Stimulated activated CD4-positive, alpha-beta T cell treated with anti-CD3 and anti-CD28 coated beads, Interleukin-15, amount 100 ng/mL, for 48 hours (primary cell): ENCODE data around the gene SLC16A4.
A peak's percentile ranks its signal among the peaks of the same experiment; 100 is the strongest.

ENCODE experiments used
- DNase-seq, 2 donors: peaks; one replicate each; pipeline ENCODE4 v3.0.0-alpha.2; 2020; ENCODE audit warnings: low read depth in 2 of 2

The SLC16A4 gene

DNA sequence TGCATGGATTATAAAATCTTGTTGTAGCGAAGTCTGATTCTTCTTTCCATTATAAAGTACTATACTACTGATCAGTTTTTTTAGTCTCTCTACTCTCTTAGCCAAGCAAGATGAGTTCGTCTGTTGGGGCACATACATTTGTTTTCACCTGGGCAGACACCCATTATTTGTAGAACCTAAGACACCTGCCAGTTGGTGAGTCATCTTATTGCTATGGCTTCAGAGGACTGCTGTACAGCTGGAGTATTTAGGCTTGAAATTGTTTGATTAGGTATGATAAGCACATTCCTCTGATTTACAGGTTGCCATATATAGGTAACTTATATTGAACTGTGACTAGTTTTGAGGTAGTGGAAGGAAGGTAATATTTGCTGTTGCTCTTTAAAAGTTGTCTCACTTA lies 34.4 kb downstream of the SLC16A4 start:
- no peak for DNase-seq

DNA sequence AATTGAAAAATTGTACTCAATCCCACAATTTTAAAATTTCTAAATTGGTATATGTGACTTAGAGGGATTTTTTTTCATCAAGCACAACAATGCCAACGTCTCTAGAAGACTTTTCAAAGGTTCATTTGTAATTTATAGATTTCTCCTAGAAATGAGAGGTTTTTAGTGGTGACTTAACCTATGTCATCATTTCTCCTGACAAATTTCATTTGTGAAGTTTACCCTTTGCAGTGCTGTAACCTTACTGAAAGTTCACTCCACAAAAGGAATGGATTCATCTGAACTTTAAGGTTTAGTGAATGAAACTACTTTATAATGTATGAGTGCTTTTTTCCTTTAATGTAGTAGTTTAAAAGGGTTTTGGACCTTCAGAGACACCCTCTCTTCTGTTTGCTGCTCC lies 35.5 kb downstream of the SLC16A4 start:
- DNase-seq: no peak

DNA sequence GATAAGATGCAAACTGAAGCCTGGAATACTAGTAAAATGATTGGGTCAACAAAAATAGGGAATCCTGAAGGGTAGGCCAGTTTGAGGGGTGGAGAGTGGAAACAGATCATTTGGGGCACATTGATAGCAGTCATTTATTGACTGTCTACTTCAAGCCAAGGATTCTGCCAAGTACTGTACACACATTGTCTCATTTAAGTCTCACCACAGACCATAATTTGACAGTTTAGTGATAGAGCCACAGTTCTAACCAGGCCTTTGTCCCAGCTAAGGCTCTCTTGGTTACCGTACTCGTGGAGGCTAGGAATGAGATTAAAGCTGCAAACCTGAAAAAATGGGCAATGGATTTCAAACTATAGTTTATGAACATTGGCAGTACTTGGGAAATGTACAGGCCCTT lies 40.5 kb downstream of the SLC16A4 start:
- DNase-seq: no peak

DNA sequence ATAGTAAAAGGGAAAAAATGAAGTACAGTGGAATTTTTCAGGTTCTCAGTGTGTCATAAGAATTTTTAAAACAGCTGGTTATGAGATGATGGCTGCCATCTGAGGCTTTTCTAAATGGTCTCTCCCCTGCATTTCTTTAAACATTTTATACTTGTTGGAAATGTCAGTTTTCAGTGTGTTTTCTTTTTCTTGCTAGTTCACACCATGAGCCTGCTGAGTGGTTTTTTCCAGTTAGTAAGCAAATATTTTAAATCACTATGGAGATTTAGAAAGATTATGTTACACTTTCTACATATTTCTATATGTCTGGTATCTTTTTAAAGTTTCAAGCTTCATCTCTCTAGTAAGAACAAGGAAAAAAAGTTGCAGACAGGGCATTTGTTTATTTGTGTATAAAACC lies 42.1 kb downstream of the SLC16A4 start:
- DNase-seq: no peak

- DNase-seq: no peak
Measured at GRCh38 chr1:110348050-110348449, 42.8 kb downstream of the SLC16A4 start.

DNA sequence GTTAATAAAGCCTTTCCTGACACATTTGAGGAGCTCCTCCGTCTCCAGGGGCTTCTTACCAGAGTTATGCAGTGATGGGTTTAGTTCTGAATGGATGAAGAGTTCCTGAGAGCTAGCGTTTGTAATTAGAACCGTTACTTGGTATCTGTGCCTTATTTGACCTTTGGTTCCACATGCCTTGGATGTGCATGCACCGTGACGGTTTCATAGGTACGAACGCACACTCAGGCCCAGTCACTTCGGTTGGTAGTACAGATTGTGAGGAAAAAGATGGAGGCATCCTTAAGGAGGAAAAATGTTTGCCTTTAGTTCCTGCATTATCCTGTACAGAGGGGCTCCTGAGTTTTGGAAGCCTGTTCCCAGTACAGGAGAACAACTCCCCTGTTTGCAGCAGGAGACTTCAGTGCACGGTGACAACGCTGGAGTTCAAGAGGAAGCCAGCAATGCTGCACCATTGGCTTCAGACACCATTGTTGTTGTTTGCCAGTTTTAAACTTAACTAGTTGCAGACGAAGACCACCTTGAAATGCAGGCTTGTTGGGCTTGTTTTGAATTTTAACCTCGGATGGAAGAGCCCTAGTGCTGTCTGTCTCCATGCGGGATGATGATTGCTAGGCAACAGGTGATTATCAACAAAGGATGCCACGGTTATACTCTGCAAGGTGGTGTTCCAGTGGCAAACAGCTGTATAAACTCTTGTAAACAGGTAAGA lies 43.5 kb downstream of the SLC16A4 start:
- DNase-seq: no peak

DNA sequence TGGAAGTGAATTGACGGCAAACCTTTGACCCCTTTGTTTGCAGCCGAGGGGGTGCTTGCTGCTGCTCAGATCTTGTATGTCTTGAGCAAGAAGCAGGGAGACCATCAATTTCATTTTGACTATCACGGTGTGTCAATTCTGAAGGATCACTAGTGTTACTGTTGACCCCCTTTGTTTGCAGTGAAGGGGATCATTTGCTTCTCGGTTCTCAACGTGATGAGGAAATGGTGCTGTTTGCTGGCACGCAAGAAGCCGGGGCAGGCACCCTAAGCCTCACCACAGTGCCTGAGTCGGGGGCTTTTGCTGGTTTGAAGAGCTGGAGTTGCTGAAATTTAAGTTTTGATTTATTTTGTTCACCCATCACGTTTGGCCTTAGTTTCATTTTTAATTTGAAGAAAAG lies 44.1 kb downstream of the SLC16A4 start:
- no peak for DNase-seq

DNA sequence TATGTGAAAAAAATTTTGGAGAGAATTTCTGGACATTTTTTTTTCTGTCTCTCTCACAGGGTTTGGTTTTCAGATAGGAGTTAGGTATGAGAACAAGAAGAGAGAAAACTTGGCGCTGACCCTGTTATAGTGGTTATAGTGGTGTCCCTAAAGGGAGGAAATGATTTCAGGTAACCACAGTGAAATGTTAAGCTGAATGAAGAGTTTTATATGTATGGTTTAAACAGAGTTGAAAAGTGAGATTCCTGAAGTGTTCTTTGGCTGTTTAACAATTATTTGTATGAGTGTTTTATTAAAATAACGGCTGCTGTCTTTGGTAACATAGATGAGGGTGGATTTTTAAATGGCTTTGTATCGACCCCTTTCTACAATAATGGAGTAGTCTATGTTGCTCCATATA lies 45.3 kb downstream of the SLC16A4 start:
- no peak for DNase-seq

DNA sequence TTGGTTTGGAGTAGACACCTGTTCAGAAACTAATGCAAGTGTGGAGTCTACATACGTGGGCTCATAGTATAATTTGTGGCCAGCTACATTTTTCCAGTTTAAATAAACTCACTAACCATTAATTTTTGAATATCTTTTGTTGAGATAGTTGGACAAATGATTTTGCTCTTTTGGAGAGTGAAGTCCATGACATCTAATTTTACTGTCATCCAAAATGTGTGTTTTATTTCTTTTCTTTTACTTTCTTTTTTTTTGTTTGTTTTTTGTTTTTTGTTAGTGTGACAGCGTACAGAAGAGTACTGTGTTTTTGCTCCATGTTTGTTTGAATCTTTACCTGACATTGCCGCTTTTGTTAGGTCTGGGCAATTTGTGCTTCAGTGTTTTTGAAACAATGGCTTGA lies 46.7 kb downstream of the SLC16A4 start:
- no peak for DNase-seq

GRCh38 chr1:110343249-110343648 lies 47.6 kb downstream of the SLC16A4 start:
- DNase-seq: no peak

DNA sequence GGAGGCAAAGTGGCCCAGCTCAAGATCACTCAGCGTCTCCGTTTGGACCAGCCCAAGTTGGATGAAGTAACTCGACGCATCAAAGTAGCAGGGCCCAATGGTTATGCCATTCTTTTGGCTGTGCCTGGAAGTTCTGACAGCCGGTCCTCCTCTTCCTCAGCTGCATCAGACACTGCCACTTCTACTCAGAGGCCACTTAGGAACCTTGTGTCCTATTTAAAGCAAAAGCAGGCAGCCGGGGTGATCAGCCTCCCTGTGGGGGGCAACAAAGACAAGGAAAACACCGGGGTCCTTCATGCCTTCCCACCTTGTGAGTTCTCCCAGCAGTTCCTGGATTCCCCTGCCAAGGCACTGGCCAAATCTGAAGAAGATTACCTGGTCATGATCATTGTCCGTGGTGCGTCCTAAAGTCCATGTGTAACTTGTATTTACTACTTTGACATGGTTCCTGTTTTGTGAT lies 48.9 kb downstream of the SLC16A4 start:
- DNase-seq: no peak

- DNase-seq: no peak
Measured at GRCh38 chr1:110341146-110341871, 49.5 kb downstream of the SLC16A4 start.

DNA sequence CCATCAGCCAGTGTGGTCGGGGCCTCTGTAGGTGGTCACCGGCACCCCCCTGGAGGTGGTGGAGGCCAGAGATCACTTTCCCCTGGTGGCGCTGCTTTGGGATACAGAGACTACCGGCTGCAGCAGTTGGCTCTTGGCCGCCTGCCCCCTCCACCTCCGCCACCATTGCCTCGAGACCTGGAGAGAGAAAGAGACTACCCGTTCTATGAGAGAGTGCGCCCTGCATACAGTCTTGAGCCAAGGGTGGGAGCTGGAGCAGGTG lies 50.7 kb downstream of the SLC16A4 start:
- no peak for DNase-seq

- peak; percentile 52 to 53 for DNase-seq
Measured at GRCh38 chr1:110339407-110340206, 51.2 kb downstream of the SLC16A4 start.

DNA sequence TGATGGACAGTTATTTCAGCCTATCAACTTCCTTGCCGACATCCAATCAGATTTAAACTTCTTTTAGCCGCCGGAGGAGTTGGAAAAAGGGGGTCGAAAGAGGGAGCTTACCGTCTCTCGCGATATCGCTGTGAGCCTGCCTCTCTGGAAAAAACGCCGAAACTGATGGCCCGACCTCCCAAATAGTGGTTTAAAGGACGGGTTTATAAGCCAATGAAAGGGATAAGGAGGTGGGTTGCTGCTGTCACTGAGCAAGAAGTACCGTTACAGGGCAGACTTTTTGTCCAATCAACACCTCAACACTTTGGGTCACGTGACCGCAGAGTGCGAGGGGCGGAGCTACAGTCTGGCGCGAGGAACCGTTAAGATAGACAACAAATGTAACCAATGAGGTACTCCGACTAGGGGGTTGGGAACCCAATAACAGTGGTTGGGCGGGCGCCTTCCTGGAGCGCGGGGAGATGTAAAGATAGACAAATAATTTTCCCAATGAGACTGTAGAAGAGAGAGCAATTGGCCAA lies 51.9 kb downstream of the SLC16A4 start, which contains the start of gene RBM15:
TSS of gene RBM15 (plus strand) at position 492 of the 521 bp plus-strand sequence. CDS start at position 521, 29 bp downstream.
- peak; percentile 93 to 97 for DNase-seq

- DNase-seq: peak; percentile 90 to 91
Measured at GRCh38 chr1:110338309-110338885, 52.4 kb downstream of the SLC16A4 start.

DNA sequence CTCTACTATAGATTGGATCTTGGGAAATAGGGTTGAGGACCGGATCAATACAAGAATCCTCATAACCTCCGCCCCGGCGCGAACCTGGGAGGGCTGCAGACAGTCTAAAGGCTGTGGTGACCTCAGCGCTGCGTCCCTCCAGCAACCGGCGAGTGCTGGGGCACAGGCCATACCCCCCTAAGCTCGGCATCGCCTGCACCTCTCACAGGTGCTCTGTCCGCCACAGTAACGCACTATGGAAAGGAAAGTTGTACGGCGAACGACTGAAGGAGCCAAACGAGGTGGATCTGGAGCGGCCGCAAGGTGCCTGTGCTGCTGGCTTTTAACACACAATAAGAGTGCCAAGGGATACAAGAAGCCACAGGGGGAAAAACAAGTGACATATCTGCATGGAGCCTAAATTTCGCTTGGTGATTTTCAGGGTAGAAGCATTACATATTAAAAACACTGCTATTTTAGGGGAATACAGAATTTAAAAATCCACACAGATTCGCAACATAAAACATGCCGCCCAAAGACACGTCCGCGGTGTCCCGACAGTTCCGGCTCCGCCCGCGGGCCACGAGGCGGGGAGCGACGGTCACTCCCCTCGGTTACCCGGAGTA lies 53.0 kb downstream of the SLC16A4 start:
- DNase-seq: peak; percentile 12 to 16

DNA sequence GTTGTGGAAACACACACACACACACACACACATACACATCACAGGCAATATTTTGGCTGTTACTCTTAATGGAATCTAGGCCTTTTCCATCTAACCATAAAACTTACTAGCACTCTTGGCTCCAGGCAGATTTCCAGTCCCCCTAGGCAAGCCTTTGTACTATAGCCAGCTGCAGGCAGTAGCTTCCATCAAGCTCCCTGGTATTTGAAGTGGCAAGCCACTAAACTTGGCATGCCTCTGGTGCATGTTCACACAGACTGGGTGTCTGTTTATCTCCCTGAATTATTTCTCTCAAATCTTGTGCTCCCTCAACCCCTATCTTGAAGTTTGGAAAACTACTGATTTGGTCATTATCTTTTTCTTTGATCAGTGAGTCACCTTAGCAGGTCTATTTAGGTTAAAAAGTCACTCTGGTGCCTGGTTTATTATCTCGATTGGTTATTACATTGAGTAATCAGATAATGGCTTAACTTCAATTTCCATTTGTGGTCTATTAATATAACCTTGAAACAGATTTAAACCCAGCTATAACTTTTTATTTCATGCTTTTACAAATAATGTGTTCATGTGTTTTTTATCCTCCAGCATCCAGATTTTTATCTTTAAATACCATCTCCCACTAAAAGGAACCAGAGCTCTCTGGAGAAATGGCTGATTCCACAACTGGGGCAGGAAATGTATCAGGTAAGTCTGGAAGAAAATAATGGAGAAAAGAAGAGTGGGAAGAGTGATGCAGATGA lies 54.4 kb downstream of the SLC16A4 start:
- DNase-seq: no peak

DNA sequence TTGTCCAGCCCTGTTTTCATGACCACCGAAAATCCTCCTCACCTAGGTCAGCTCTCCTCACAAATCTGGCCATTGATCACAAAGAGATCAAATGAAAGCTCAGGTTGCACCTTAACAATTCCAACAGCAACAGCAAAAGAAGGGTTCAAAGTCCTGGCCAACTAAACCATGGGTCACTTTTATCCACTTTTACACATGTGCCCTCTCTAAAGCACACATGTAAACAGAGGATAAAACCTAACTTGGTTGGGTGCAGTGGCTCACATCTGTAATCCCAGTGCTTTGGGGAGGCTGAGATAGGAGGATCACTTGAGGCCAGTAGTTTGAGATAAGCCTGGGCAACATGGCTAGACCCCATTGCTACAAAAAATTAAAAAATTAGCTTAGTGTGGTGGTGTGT lies 55.6 kb downstream of the SLC16A4 start:
- DNase-seq: no peak

DNA sequence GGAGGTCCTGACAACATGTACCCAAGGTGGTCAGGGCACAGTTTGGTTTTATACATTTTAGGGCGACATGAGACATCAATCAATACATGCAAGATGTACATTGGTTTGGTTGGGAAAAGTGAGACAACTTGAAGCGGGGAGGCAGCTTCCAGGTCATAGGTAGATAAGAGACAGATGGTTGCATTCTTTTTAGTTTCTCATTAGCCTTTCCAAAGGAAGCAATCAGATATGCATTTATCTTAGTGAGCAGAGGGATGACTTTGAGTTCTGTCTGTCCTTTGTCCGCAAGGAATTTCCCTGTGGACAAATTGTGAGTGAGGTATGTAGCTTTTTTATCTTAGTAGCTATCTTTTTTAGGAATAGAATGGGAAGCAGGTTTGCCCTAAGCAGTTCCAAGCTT lies 62.1 kb downstream of the SLC16A4 start:
- DNase-seq: no peak

DNA sequence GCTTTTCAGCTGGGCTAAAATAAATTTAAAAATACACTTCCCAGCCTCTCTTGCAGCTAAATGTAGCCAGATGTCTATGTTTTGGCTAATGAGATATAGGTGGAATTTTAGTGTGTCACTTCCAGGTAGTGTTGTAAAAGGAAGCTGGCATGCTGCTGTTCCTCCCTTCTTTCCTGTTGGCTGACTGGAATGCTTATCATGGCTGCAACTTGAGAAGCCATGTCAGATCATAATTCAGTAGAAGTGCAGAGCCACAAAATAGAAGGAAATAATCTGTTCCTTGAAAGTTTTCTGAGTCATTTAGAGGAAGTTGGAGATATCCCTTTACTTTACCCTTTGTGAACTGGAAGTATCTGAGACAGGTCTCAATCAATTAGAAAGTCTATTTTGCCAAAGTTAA lies 62.6 kb downstream of the SLC16A4 start:
- DNase-seq: no peak
